GM19025 (cell line): ENCODE data around the gene TXNDC12.
"Not testable (repeated sequence)": the region's sequence is repeated elsewhere in the genome, so short reads cannot be mapped to it uniquely, and the experiment has no call there.

Experiments used
- ATAC-seq: cut with Tn5 transposase; IDR thresholded peaks from one replicate; pipeline ENCODE4 v1.9.1; 2021; ENCODE audit warnings: mild to moderate bottlenecking, low read depth, moderate library complexity; ENCODE audit not compliant: unreplicated experiment

Gene TXNDC12

DNA sequence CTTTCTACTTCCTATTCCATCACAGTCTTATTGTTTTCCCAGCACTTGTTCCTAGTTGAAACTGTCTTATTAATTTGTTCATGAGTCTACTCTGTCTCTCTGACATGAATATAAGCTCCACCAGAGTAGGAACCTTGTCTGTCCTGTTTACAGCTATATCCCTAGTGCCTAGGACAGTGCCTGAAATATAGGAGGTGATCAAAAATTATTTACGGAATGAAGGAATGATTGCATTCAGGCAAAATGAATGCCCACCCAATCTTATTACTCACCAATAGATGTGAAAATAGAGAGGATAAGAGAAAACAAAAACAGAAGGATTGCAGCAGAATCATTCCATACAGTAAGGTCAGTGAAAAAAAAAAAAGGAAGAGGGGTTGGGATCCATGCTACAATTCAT, 1.1 kb downstream of the TXNDC12 start:
- ATAC-seq, result no peak

DNA sequence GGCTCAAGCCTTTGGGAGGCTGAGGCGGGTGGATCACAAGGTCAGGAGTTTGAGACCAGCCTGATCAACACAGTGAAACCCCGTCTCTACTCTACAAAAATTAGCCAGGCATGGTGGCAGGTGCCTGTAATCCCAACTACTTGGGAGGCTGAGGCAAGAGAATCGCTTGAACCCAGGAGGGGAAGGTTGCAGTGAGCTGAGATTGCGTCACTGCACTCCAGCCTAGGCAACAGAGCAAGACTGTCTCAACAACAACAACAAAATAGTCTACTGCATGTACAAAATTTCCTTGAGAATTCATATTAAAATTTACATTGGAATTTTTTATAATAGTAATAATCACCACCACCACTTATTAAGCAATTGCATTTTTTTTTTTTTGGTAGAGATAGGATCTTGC, 5.7 kb downstream of the TXNDC12 start:
- ATAC-seq, result not testable (repeated sequence)

DNA sequence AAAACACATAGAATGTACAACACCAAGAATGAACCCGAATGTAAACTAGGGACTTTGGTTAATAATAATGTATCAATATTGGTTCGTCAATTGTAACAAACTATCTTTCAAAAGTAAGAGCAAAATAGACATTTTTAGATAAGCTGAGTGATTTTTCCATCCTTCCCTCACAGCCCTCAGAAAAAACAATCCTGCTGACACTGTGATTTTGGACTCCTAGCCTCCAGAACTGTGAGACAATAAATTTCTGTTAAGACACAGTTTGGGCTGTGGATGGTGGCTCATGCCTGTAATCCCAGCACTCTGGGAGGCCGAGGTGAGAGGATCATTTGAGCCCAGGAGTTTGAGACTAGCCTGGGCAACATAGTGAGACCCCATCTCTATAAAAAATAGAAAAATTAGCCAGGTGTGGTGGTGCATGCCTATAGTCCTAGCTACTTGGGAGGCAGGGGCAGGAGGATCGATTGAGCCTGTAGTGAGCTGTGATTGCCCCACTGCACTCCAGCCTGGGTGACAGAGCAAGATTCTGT, 9.3 kb downstream of the TXNDC12 start:
- ATAC-seq, result not testable (repeated sequence)

DNA sequence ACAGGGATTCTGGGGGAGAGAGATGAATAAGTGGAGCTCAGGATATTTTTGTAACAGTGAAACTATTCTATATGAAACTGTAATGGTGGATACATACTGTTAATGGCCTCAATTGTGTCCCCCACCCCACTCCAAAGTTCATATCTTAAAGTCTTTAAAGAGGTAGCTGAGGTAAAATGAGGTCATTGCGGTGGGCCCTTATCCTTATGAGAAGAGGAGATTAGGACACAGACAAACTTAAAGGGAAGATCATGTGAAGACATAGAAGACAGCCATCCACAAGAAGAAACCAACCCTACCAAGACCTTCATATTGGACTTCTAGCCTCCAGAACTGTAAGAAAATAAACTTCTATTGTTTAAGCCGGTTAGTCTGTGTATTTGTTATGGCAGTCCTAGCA, 9.8 kb downstream of the TXNDC12 start:
- ATAC-seq, result no peak

DNA sequence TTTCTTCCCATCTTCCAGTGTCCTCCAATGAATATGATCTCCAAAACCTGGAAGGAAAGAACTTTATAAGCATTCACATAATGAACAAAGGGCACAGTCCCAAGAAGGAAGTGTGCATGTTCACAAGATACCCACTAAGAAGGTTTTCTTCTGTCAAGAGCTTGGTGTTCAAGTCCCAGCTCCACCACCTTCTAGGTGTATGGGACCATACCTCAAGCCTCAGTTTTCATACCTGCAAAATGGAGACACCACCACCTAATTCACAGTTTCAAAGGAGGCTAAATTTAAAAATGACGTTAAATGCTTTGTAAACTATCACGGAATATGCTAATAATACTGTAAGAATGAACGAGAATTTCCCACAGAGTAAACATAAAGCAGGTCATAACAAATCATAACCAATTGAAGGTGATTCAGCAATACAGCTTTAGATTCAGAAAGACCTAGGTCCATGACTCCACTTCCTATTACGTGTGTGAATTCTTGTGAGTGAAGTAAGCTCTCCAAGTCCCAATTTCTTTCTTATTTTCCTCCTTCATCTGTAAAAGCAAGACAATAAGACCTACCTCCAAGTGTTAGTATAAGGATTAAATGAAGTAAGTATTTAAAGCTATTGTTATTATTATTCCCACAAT, 13.3 kb downstream of the TXNDC12 start:
- no peak for ATAC-seq

DNA sequence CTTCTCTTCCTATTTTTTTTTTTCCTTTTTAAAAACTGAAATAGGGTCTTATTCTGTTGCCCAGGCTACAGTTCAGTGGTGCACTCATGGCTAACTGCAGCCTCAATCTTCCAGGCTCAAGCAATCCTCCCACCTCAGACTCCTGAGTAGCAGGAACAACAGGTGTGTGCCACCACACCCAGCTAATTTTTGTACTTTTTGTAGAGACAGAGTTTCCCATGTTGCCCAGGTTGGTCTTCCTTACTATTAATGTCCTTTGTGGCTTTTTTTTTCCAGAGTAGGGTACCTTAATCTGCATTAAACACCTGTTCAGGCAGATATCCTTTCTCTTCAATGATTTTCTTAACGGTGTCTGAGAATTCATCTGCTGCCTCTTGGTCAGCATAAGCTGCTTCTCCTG, 17.1 kb downstream of the TXNDC12 start:
- ATAC-seq, result no peak

DNA sequence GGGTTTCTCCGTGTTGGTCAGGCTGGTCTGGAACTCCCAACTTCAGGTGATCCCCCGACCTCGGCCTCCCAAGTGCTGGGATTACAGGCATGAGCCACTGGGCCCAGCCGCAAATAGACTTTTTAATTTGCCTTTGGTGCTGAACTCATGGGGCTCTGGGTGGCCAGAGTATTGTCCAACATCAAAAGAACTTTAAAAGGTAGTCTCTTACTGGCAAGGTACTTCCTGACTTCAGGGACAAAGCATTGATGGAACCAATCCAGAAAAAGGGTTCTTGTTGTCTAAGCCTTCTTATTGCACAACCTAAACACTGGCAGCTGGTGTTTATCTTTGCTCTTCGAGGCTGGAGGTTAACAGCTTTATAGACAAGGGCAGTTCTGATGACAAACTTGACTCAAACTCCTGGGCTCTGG, 17.6 kb downstream of the TXNDC12 start:
- ATAC-seq, result no peak

DNA sequence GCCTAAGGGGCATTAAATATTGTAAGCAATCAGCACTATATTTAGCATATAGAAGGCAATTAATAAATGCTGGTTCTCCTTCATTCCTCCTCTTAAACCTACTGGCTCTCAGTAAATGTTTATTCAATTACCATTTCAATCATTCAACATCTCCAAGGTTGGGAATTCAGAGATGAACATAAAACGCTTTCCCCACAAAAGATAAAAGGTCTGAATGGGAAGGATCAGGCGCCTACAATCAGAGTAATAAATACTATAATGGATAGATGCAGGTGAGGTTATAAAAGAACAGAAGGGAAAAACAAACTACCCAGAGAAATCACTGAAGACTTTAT, 21.0 kb downstream of the TXNDC12 start:
- ATAC-seq, result no peak

DNA sequence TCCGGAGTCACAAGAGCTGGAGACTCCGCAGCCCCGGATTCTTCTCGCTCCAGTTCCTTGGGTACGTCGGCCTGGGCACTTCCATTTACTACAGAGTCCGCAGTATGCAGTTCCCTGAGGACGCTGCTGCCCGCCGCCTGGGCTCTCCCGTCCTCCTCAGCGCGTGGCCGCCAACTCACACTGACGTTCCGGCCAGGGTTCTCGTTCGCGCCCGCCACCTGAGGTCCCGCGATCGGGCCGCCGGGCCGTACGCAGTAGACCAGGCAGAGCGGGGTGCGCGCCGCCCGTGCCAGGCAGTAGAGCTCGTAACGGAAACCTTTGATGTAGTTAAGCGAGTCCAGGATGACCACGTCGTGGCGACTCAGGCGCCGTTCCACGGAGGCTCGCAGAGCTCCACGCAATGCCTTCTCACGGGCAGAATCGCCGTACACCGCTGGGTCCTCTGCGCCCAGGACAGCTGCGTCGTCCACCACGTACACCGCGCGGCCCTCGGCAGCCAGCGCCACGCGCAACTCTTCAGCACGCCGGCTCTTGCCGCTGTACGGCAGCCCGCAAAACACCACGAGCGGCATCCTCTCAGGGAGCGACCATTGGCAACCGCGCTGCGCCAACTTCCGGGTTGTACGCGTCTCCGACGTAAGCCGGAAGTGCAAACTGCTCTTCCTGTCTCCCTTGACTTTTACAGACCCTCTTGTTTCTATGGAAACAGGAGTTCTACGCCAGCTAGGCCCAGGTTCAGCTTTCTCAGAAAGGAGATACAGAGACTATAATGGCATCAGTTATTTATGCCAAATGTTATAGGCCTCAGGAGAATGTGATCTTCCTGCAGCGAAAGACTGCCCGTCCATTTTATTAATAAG, 21.6 kb downstream of the TXNDC12 start, which contains the start of gene KTI12:
KTI12 (minus strand) TSS at position 621 of the 860 bp plus-strand sequence; CDS start at position 572, 49 bp downstream.
- ATAC-seq, result peak; percentile 83

DNA sequence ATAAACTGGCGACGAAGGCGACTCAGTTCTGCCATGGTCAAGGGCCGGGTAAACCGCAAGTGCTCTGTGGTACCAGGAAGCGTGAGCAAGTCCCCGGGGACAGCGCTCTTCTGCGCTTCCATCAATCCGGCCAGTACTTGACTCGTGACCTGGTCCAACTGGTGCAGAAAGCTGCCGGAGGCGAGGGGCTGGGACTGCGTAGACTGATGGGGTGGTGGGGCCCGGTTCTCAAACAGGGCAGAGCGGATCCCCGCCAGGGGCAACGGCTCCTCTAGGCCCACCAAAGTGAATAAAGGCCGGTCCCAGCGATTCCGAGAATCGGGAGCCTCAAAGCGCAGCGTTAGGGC, 22.2 kb downstream of the TXNDC12 start:
- ATAC-seq, result no peak

DNA sequence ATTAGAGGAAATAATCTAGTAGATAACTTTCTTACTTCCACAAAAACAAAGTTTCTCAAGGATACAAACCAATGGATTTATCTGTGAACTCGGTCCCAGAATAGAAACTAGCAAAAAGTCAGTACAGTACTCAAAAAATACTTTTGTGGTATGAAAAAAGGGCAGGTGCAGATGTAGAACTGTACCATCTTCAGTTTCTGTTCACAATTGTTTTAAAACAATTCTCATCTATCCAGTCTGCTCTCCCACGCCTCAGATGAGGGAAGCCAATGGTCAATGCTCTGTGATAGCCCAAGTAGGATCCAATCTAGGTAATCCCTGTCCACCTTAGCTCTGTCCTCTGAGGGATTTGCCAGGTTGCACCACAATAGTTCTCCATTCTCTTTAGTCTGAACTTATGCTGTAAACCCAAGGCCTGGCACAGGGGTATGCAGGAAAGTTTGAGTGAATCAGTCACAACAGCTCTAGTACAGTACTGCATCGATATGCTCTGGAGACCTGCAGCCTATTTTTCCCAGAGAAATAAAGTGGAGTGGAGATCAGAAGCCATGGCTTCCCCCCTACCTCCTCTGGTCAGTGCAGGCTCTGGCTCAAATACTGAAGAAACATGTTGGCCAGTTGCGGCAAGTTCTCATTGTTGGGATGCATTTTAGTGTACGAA, 22.7 kb downstream of the TXNDC12 start:
- no peak for ATAC-seq

DNA sequence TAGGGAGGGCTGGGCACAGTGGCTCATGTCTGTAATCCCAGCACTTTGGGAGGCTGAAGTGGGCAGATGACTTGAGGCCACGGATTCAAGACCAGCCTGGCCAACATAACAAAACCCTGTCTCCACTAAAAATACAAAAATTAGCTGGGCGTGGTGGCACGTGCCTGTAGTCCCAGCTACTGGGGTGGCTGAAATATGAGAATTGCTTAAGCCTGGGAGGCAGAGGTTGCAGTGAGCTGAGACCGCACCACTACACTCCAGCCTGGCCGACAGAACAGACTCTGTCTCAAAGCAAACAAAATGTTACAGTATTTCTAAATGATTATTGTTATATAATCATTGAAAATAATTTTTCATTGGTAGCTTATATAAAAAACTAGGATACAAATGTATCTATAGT, 26.2 kb downstream of the TXNDC12 start:
- not testable (repeated sequence) for ATAC-seq

DNA sequence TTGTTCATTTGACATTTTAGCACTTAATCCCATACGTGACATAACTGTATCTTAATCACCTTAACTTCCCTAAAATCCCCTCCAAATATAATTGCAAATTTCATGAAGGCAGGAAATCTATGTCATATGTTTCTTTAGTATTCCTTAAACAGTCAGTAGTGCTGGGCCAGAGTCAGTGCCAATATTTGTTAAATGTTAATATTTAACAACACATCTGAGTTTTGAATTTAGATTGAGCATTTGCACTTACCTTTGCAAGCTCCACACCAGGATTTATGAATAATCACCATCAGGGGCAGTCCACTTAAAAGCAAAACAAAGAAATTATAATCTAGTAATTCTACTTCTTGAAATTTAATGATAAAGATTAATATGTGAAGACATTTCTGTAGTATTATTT, 26.7 kb downstream of the TXNDC12 start:
- ATAC-seq, result no peak

DNA sequence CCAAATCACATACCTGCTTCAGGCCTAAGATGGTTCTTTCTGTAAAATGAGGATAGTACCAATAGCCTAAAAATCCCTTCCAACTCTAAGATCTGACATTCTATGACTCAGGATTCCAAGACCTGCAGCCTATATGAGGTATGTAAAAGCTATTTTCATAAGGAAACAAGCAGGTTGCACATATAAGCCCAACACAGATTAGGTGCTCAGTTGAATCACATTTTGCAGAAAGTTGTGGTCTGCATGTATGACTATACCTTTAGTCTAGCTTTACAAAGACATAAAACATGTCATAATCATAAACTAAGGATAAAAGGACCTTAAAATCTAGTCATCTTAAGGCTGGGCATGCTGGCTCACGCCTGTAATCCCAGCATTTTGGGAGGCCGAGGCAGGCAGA, 28.7 kb downstream of the TXNDC12 start:
- no peak for ATAC-seq

DNA sequence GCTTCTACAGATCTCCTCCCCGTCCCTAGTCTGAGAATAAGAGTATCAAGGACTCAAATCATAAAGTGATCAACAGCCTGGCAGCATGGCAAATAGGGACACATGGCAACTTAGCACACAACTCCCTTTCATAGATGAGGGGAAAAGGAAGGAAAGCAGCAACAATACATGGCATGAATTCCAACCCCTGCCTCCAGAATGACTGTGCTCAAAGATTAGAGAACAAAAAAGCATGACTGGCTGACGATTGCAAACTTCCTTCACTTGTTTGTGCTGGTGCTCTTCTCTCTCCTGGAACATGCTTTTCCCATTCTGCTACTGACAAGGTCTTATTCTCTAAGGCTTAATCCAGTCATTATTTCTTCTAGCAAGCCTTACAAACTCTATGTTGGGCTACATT, 32.9 kb downstream of the TXNDC12 start:
- ATAC-seq, result no peak

DNA sequence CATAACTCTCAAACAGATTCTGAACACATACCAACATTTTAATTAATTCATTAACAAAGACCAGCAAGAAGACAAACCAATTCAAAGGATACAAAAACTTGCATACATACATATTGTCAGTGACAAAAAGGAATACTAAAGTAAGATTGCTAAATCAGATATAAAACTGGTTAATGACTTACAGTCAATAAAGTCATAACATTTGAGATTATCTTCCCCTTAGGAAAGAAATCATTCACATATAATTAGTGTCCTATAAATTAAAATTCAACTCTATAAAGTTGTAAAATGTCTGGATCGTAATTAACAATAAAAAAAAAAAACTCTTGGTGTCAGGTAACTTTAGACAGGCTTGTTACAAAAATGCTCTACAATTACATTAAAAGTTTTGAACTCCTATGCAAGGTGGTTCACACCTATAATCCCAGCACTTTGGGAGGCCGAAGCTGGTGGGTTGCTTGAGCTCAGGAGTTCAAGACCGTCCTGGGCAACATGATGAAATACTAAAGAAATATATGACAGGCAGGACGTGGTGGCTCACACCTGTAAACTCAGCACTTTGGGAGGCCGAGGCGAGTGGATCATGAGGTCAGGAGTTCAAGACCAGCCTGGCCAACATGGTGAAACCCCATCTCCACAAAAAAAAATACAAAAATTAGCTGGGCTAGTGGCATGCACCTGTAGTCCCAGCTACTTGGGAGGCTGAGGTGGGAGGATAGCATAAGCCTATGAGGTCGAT, 46.8 kb downstream of the TXNDC12 start:
- ATAC-seq, result no peak

DNA sequence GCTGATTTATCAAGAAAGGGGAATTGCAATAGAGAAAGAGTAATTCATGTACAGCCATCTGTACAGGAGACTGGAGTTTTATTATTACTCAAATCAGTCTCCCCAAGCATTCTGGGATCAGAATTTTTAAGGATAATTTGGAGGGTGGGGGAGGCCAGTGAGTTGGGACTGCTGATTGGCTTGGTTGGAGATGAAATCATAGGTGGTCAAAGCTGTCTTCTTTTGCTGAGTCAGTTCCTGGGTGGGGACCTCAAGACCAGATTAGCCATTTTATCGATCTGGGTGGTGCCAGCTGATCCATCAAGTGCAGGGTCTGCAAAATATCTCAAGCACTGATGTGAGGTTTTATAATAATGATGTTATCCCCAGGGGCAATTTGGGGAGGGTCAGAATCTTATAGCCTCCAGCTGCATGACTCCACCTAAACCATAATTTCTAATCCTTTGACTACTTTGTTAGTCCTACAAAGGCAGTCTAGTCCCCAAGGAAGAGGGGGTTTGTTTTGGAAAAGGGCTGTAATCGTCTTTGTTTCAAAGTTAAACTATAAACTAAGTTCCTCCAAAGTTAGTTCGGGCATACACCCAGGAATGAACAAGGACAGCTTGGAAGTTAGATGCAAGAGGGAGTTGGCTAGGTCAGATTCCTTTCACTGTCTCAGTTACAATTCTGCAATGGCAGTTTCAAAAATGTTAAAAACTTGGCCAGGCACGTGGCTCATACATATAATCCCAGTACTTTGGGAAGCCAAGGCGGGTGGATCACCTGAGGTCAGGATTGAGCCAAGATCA, 47.6 kb downstream of the TXNDC12 start:
- ATAC-seq, result no peak

DNA sequence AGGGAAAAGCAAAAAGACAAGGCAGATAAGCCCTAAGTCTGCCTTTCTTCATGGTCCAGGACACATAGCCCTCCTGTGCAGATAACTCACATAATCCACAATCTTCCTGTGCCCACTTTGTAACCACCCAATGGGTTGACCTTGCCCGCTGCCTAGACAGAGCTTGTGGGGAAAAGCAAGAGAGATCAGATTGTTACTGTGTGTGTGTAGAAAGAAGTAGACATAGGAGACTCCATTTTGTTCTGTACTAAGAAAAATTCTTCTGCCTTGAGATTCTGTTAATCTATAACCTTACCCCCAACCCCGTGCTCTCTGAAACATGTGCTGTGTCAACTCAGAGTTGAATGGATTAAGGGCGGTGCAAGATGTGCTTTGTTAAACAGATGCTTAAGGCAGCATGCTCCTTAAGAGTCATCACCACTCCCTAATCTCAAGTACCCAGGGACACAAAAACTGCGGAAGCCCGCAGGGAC, 48.9 kb downstream of the TXNDC12 start:
- not testable (repeated sequence) for ATAC-seq

DNA sequence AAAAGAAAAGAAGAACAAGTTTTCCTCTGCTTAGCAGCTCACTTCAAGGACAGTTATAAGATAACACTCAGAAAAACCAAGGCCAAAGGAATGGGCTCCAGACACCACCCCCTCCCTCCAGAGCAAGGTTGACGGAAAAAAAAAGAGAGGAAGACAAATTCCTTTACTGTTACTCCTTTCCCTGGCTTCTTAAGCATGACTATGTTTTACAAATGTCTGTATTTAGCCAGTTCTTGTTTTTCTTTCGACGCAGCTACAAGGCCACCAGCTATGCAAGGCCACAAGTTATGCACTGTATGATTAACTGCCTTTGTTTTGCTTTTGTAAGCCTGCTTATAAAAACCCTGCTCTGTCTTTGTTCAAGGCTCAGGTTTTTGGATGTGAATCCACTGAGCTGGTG, 49.4 kb downstream of the TXNDC12 start:
- not testable (repeated sequence) for ATAC-seq

DNA sequence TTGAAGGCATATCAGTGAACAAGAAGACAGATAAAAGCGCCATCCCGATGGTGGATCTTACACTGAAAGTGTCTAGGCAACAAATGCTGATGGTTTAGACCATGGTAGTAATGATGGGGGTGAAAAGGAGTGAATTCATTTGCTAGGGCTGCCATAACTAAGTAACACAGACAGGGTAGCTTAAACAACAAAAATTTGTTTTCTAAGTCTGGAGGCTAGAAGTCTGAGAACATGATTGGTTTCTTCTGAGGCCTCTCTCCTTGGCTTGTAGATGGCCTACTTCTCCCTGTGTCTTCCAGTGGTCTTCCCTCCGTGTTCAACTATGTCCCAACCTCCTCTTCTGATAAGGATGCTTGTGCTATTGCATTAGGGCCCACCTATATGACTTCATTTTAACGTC, 51.1 kb downstream of the TXNDC12 start:
- ATAC-seq, result no peak
